ENCODE measurements around the gene CFAP210.
A peak's percentile ranks its signal among the peaks of the same experiment; 100 is the strongest.

Gene CFAP210

GRCh38 chr2:169718930-169719504 lies 24.8 kb upstream of the CFAP210 start:
- no peaks in the 10 kb centered on the region for H3K27me3 ChIP-seq (replicated peaks; ENCODE audit: insufficient read depth, low read length)
- H3K9me2 ChIP-seq (replicated peaks; ENCODE audit: insufficient read depth, low read length), result no peaks in the 10 kb centered on the region
- no peak overlapping the region for H3K9ac ChIP-seq (ENCODE audit: low read length)
- peak; percentile 23 for DNase-seq
- TF ChIP-seq EZH2phosphoT487 (IDR thresholded peaks at IDR 0.05; ENCODE audit: low read length) (no peak), CTCF (IDR thresholded peaks at IDR 0.05; ENCODE audit: low read length) (no peak), EZH2 (optimal IDR thresholded peaks at IDR 0.05; ENCODE audit: low read depth, low read length) (no peak)
- no peak overlapping the region; the same call in 1 of the 2 replicates for H3K4me3 ChIP-seq (ENCODE audit: low read length)
- H3K9me3 ChIP-seq (replicated peaks; ENCODE audit: insufficient read depth, low read length), result no peaks in the 10 kb centered on the region
- H2AFZ ChIP-seq (ENCODE audit: low read length), result peak overlapping the region; percentile 33; the same call in 1 of the 2 replicates
- peak overlapping the region; percentile 30; the same call in 1 of the 2 replicates for H3K4me2 ChIP-seq (ENCODE audit: low read depth, low read length)
- H3K36me3 ChIP-seq (replicated peaks; ENCODE audit: insufficient read depth, low read length), result no peaks in the 10 kb centered on the region
- no peaks in the 10 kb centered on the region for H3K79me2 ChIP-seq (ENCODE audit: low read length)
- H3K4me1 ChIP-seq (ENCODE audit: low read length), result no peaks in the 10 kb centered on the region
- H4K20me1 ChIP-seq (ENCODE audit: insufficient read depth, low read length), result no peaks in the 10 kb centered on the region
- H3K27ac ChIP-seq (ENCODE audit: low read length), result no peak overlapping the region
- no peaks in the 10 kb centered on the region for H3F3A ChIP-seq (ENCODE audit: insufficient read depth, low read length)

GRCh38 chr2:169717691-169718063 lies 23.5 kb upstream of the CFAP210 start:
- no peaks in the 10 kb centered on the region for H3K36me3 ChIP-seq (replicated peaks; ENCODE audit: insufficient read depth, low read length)
- no peaks in the 10 kb centered on the region for H4K20me1 ChIP-seq (ENCODE audit: insufficient read depth, low read length)
- no peak overlapping the region for H3K4me2 ChIP-seq (ENCODE audit: low read depth, low read length)
- no peak overlapping the region for H3K27ac ChIP-seq (ENCODE audit: low read length)
- no peaks in the 10 kb centered on the region for H3K9me2 ChIP-seq (replicated peaks; ENCODE audit: insufficient read depth, low read length)
- DNase-seq, result no peak
- no peaks in the 10 kb centered on the region for H3K27me3 ChIP-seq (replicated peaks; ENCODE audit: insufficient read depth, low read length)
- TF ChIP-seq CTCF (IDR thresholded peaks at IDR 0.05; ENCODE audit: low read length) (no peak), EZH2phosphoT487 (IDR thresholded peaks at IDR 0.05; ENCODE audit: low read length) (no peak), EZH2 (optimal IDR thresholded peaks at IDR 0.05; ENCODE audit: low read depth, low read length) (no peak)
- H3F3A ChIP-seq (ENCODE audit: insufficient read depth, low read length), result no peaks in the 10 kb centered on the region
- no peaks in the 10 kb centered on the region for H3K4me1 ChIP-seq (ENCODE audit: low read length)
- H3K4me3 ChIP-seq (ENCODE audit: low read length), result no peak overlapping the region
- H3K9ac ChIP-seq (ENCODE audit: low read length), result no peak overlapping the region
- H2AFZ ChIP-seq (ENCODE audit: low read length), result no peak overlapping the region
- no peaks in the 10 kb centered on the region for H3K9me3 ChIP-seq (replicated peaks; ENCODE audit: insufficient read depth, low read length)
- H3K79me2 ChIP-seq (ENCODE audit: low read length), result no peaks in the 10 kb centered on the region

DNA sequence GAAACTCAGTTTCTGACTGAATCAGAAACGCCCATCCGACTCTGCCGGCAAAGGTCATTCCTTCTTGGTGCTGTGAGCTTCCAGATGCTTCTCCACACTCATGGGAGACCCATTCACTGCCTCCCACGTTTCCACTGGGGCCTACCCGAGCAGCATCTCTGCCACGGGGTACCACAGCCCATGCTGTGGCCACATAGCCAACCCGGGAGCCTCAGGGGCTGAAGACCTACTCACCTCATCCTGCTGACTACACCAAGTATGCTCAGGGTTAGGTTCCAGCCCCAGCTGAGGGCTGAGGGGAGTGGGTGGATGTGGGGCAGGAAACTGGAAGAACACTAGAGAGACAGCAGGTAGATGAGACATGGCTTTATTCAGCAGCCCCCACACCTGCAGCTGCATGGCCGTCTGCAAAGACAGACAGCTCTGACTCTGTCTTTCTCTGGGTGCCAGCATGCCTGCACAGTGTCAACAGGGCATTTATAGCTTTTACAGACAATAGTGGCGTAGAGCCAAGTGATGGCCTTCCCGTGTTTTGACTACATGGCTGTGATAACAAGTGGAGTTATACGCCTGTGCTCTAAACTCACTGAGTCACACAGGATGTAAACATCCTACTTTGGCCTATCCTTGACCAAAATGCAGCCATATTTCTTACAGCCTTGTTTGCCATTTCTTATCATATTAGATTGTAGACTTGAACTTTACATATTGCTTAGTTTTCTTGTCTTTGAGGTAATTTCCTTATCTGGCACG lies 22.9 kb upstream of the CFAP210 start:
- Histone ChIP-seq H3K9me3 (replicated peaks; ENCODE audit: insufficient read depth, low read length) (no peaks in the 10 kb centered on the region), H3K4me2 (ENCODE audit: low read depth, low read length) (no peak overlapping the region), H3K4me1 (ENCODE audit: low read length) (no peaks in the 10 kb centered on the region), H3K4me3 (ENCODE audit: low read length) (no peak overlapping the region), H3K27me3 (replicated peaks; ENCODE audit: insufficient read depth, low read length) (no peaks in the 10 kb centered on the region), H3K79me2 (ENCODE audit: low read length) (no peaks in the 10 kb centered on the region), H2AFZ (ENCODE audit: low read length) (no peak overlapping the region), H3F3A (ENCODE audit: insufficient read depth, low read length) (no peaks in the 10 kb centered on the region), H3K27ac (ENCODE audit: low read length) (no peak overlapping the region), H3K36me3 (replicated peaks; ENCODE audit: insufficient read depth, low read length) (no peaks in the 10 kb centered on the region), H4K20me1 (ENCODE audit: insufficient read depth, low read length) (no peaks in the 10 kb centered on the region), H3K9ac (ENCODE audit: low read length) (no peak overlapping the region), H3K9me2 (replicated peaks; ENCODE audit: insufficient read depth, low read length) (no peaks in the 10 kb centered on the region)
- DNase-seq, result no peak
- TF ChIP-seq EZH2 (optimal IDR thresholded peaks at IDR 0.05; ENCODE audit: low read depth, low read length) (no peak), CTCF (IDR thresholded peaks at IDR 0.05; ENCODE audit: low read length) (no peak), EZH2phosphoT487 (IDR thresholded peaks at IDR 0.05; ENCODE audit: low read length) (no peak)

All from MM.1S (cell line).